KBM-7 (cell line): Measurements from ENCODE around the gene FAM83D.
A peak's percentile ranks its signal among the peaks of the same experiment; 100 is the strongest.

Experiments used
- DNase-seq: peaks from one replicate; pipeline ENCODE4 v3.0.0-alpha.2; 2015
- in situ Hi-C: fragments of 300-500 bp; cut with MboI; formaldehyde crosslinking; loops from 2 replicates; pipeline ENCODE4 v1.14.3; 2020; ENCODE audit warnings: low sequenced_read_pairs, low pct_unique_long_range_greater_than_20kb, mixed read lengths

The FAM83D gene

GRCh38 chr20:38927902-38928578 is 1.8 kb downstream of the FAM83D start:
- in situ Hi-C loops, result no loop called here
- DNase-seq, result peak; percentile 36

- in situ Hi-C loops, result no loop called here
- no peak for DNase-seq
These were observed 4.0 kb downstream of the FAM83D start for GRCh38 chr20:38930242-38930569.

GRCh38 chr20:38931984-38932383 is 5.8 kb downstream of the FAM83D start:
- no peak for DNase-seq
- in situ Hi-C loops, result no loop called here

GRCh38 chr20:38932457-38933120 is 6.4 kb downstream of the FAM83D start:
- DNase-seq, result no peak

GRCh38 chr20:38934530-38934929 is 8.3 kb downstream of the FAM83D start:
- DNase-seq, result no peak
- in situ Hi-C loops, result no loop called here

More at GRCh38 chr20:38932457-38933120, 6.4 kb downstream of the FAM83D start:
- in situ Hi-C loops, result no loop called here

- in situ Hi-C loops, result no loop called here
- no peak for DNase-seq
These were observed 9.1 kb downstream of the FAM83D start for GRCh38 chr20:38935285-38935684.

GRCh38 chr20:38935967-38936407 is 9.8 kb downstream of the FAM83D start:
- in situ Hi-C loops, result no loop called here
- no peak for DNase-seq

- DNase-seq, result no peak
- in situ Hi-C loops, result no loop called here
These were observed 10.8 kb downstream of the FAM83D start for GRCh38 chr20:38937000-38937399.

- DNase-seq, result no peak
These were observed 11.8 kb downstream of the FAM83D start for GRCh38 chr20:38937978-38938473.

GRCh38 chr20:38939686-38940085 is 13.5 kb downstream of the FAM83D start:
- in situ Hi-C loops, result no loop called here

More at GRCh38 chr20:38937978-38938473, 11.8 kb downstream of the FAM83D start:
- in situ Hi-C loops, result no loop called here

GRCh38 chr20:38940644-38941043 is 14.4 kb downstream of the FAM83D start:
- DNase-seq, result no peak
- in situ Hi-C loops, result no loop called here

More at GRCh38 chr20:38939686-38940085, 13.5 kb downstream of the FAM83D start:
- no peak for DNase-seq

- no peak for DNase-seq
- in situ Hi-C loops, result no loop called here
These were observed 15.6 kb downstream of the FAM83D start for GRCh38 chr20:38941726-38942389.

GRCh38 chr20:38945012-38945411 is 18.8 kb downstream of the FAM83D start:
- in situ Hi-C loops, result no loop called here
- no peak for DNase-seq

- in situ Hi-C loops, result no loop called here
- DNase-seq, result no peak
These were observed 20.6 kb downstream of the FAM83D start for GRCh38 chr20:38946836-38947235.

GRCh38 chr20:38947931-38948362 is 21.7 kb downstream of the FAM83D start:
- DNase-seq, result peak; percentile 19
- in situ Hi-C loops, result no loop called here

GRCh38 chr20:38950254-38950653 is 24.0 kb downstream of the FAM83D start:
- in situ Hi-C loops, result no loop called here
- DNase-seq, result no peak

- no peak for DNase-seq
- in situ Hi-C loops, result no loop called here
These were observed 25.4 kb downstream of the FAM83D start for GRCh38 chr20:38951611-38952010.

- in situ Hi-C loops, result no loop called here
- no peak for DNase-seq
These were observed 25.9 kb downstream of the FAM83D start for GRCh38 chr20:38952153-38952552.

- no peak for DNase-seq
- in situ Hi-C loops, result no loop called here
These were observed 27.6 kb downstream of the FAM83D start for GRCh38 chr20:38953630-38954340.
